Hepatocyte (in vitro differentiated cells): ENCODE data around the gene PMPCB.

Experiments
- CTCF ChIP-seq: fragments of 200-600 bp; sonication (generic); IDR thresholded peaks from 2 replicates; pipeline ENCODE4 v1.5.1; 2016; ENCODE audit warnings: antibody characterized with exemption, mild to moderate bottlenecking; ENCODE audit not compliant: poor library complexity
- EZH2 ChIP-seq: fragments of 200-600 bp; sonication (generic); IDR thresholded peaks from 2 replicates; pipeline ENCODE4 v1.6.1; 2016; ENCODE audit warnings: antibody characterized with exemption, mild to moderate bottlenecking, borderline replicate concordance
- EZH2phosphoT487 ChIP-seq: fragments of 200-600 bp; sonication (generic); IDR thresholded peaks from one replicate; pipeline ENCODE4 v1.6.1; 2018; ENCODE audit warnings: antibody characterized with exemption, mild to moderate bottlenecking, low read depth, moderate library complexity; ENCODE audit not compliant: unreplicated experiment, severe bottlenecking

DNA sequence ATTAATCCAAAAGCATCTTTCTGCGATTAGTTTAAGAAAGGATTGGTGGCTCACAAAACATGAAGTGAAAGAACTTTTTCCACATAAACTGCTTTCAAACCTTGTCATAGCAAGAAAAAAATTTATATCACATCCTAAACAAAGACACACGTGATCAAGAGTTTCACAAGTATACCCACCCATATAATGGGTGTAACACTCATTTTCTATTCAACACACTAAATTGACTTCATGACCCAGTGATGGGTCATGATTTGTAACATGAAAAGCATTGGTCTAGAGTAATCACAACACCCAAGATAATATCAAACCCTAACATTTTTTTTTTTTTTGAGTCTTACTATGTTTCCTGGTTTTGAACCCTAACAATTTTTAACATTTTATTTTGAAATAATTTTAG lies 17.6 kb downstream of the PMPCB start:
- TF ChIP-seq CTCF = no peak
- TF ChIP-seq EZH2phosphoT487 = no peak
- no peak for TF ChIP-seq EZH2
